Small intestine (tissue), 7 donors: ENCODE data around the gene TFF1. TPM values are rescaled to one million over a fixed set of nuclear protein-coding genes. Genes with fewer than 3 reads are reported as not detected.

ENCODE experiments used
- DNase-seq, 2 donors: peaks; one replicate each; pipeline versions ENCODE4 v3.0.0 to v3.0.0-alpha.2; 2013
- FAIRE-seq: peaks from 2 replicates; lab custom pipeline; 2012; peaks lifted over from hg19 to GRCh38; lab: Jason Lieb, UNC
- H3K27ac ChIP-seq, 3 donors: one replicate each; pipeline ENCODE4 v1.5.1; 2013; ENCODE audit warnings: low read length in 2 of 3, mild to moderate bottlenecking in 2 of 3, control low read depth in 1 of 3, inconsistent platforms in 1 of 3, low read depth in 1 of 3, moderate library complexity in 1 of 3
- H3K27me3 ChIP-seq, 3 donors: one replicate each; pipeline ENCODE4 v1.6.1; 2013; ENCODE audit warnings: low read length in 3 of 3, inconsistent platforms in 1 of 3; ENCODE audit not compliant: control insufficient read depth in 3 of 3, insufficient read depth in 3 of 3
- H3K36me3 ChIP-seq, 3 donors: one replicate each; pipeline ENCODE4 v1.6.1; 2013; ENCODE audit warnings: low read length in 3 of 3, inconsistent platforms in 1 of 3, low read depth in 1 of 3, mild to moderate bottlenecking in 1 of 3, moderate library complexity in 1 of 3; ENCODE audit not compliant: control insufficient read depth in 3 of 3, insufficient read depth in 2 of 3
- H3K4me1 ChIP-seq, 3 donors: one replicate each; pipeline ENCODE4 v1.6.1; 2013; ENCODE audit warnings: low read length in 2 of 3, inconsistent platforms in 1 of 3, low read depth in 1 of 3, mild to moderate bottlenecking in 1 of 3, moderate library complexity in 1 of 3; ENCODE audit not compliant: control insufficient read depth in 3 of 3, insufficient read depth in 2 of 3
- H3K4me3 ChIP-seq, 3 donors: one replicate each; pipeline ENCODE4 v1.5.1; 2013; ENCODE audit warnings: low read length in 3 of 3, control low read depth in 1 of 3, inconsistent platforms in 1 of 3, low read depth in 1 of 3, mild to moderate bottlenecking in 1 of 3, moderate library complexity in 1 of 3
- H3K9me3 ChIP-seq, 2 donors: one replicate each; pipeline ENCODE4 v1.6.1; 2013; ENCODE audit warnings: low read depth in 1 of 2, low read length in 1 of 2; ENCODE audit not compliant: control insufficient read depth in 2 of 2, insufficient read depth in 1 of 2
- WGBS, 3 donors: extraction: QIAGEN DNeasy Blood & Tissue Kit; methylation state at CpG; one replicate each; pipeline ENCODE4 v1.1.7; 2013; 5-methylcytosine and 5-hydroxymethylcytosine counted together
- polyA plus RNA-seq, 4 donors: library from polyadenylated mRNA; stranded (reverse) in 3 of 4; unstranded in 1 of 4; fragments of 200-250 nt in 3 of 4; fragments of 120-200 nt in 1 of 4; gene quantifications; one replicate each; pipeline versions ENCODE4 v1.2.1 to v1.2.3, GENCODE V29; 2013
- donor health status: healthy with polysubstance abuse.
- donor health status: control.
- donor health status: control.
- donor health status: Bipolar disorder and iron deficiency.
- donor health status: healthy.

TFF1 gene
- polyA plus RNA-seq, 4 donors = 14.5 to 187 (median 137) TPM

- no peaks in the 10 kb centered on the region for H3K27me3 ChIP-seq
- no peak overlapping the region for H3K27ac ChIP-seq
- FAIRE-seq (no peak), DNase-seq (no peak)
- 89 to 93% (median 89%) methylated on average over 29 to 30 of the region's 30 CpGs for WGBS, 3 donors
- no peaks in the 10 kb centered on the region for H3K36me3 ChIP-seq
- peaks cover 0 to 7% (median 0%) of the 10 kb centered on the region in 3 donors for H3K4me1 ChIP-seq
- no peaks in the 10 kb centered on the region for H3K9me3 ChIP-seq
- H3K4me3 ChIP-seq = no peak overlapping the region
Measured at GRCh38 chr21:42347601-42348327, 18.6 kb downstream of the TFF1 start.

- H3K4me1 ChIP-seq = peaks cover 0 to 7% (median 0%) of the 10 kb centered on the region in 3 donors
- H3K27me3 ChIP-seq = no peaks in the 10 kb centered on the region
- H3K9me3 ChIP-seq = no peaks in the 10 kb centered on the region
- H3K4me3 ChIP-seq = no peak overlapping the region
- DNase-seq = no peak
- no peaks in the 10 kb centered on the region for H3K36me3 ChIP-seq
- H3K27ac ChIP-seq = no peak overlapping the region
- WGBS, 3 donors = 89 to 92% (median 90%) methylated on average over 30 of the region's 30 CpGs
- FAIRE-seq = no peak
Measured at GRCh38 chr21:42346866-42347600, 19.3 kb downstream of the TFF1 start.

- no peak overlapping the region for H3K4me3 ChIP-seq
- DNase-seq (no peak), FAIRE-seq (no peak)
- no peaks in the 10 kb centered on the region for H3K36me3 ChIP-seq
- WGBS, 3 donors = 91 to 92% (median 91%) methylated on average over 9 of the region's 9 CpGs
- H3K4me1 ChIP-seq = peaks cover 0 to 7% (median 0%) of the 10 kb centered on the region in 3 donors
- H3K9me3 ChIP-seq = no peaks in the 10 kb centered on the region
- no peak overlapping the region for H3K27ac ChIP-seq
- no peaks in the 10 kb centered on the region for H3K27me3 ChIP-seq
Measured at GRCh38 chr21:42346441-42346840, 19.9 kb downstream of the TFF1 start.

GRCh38 chr21:42344631-42345030 lies 21.7 kb downstream of the TFF1 start:
- Histone ChIP-seq H3K36me3 (no peaks in the 10 kb centered on the region), H3K4me3 (no peak overlapping the region), H3K27ac (no peak overlapping the region), H3K4me1 (no peaks in the 10 kb centered on the region), H3K27me3 (no peaks in the 10 kb centered on the region), H3K9me3 (no peaks in the 10 kb centered on the region)
- DNase-seq = no peak
- no peak for FAIRE-seq
- 70 to 86% (median 83%) methylated on average over 4 of the region's 4 CpGs for WGBS, 3 donors

GRCh38 chr21:42343963-42344510 lies 22.3 kb downstream of the TFF1 start:
- no peaks in the 10 kb centered on the region for H3K9me3 ChIP-seq
- no peaks in the 10 kb centered on the region for H3K36me3 ChIP-seq
- H3K4me1 ChIP-seq = no peaks in the 10 kb centered on the region
- H3K27ac ChIP-seq = no peak overlapping the region
- no peak for DNase-seq
- H3K27me3 ChIP-seq = no peaks in the 10 kb centered on the region
- WGBS, 3 donors = 89 to 93% (median 89%) methylated on average over 11 of the region's 11 CpGs
- no peak overlapping the region for H3K4me3 ChIP-seq
- no peak for FAIRE-seq

- Histone ChIP-seq H3K27ac (no peak overlapping the region), H3K27me3 (no peaks in the 10 kb centered on the region), H3K4me3 (no peak overlapping the region), H3K4me1 (peaks cover 0 to under 1% (median 0%) of the 10 kb centered on the region in 3 donors), H3K9me3 (no peaks in the 10 kb centered on the region), H3K36me3 (no peaks in the 10 kb centered on the region)
- no peak for FAIRE-seq
- WGBS, 3 donors = 86 to 93% (median 93%) methylated on average over 6 of the region's 6 CpGs
- no peak for DNase-seq
Measured at GRCh38 chr21:42343556-42343955, 22.8 kb downstream of the TFF1 start.

GRCh38 chr21:42343101-42343500 lies 23.2 kb downstream of the TFF1 start:
- no peak overlapping the region for H3K4me3 ChIP-seq
- H3K9me3 ChIP-seq = no peaks in the 10 kb centered on the region
- H3K36me3 ChIP-seq = no peaks in the 10 kb centered on the region
- no peak for DNase-seq
- peaks cover 0 to 5% (median 0%) of the 10 kb centered on the region in 3 donors for H3K4me1 ChIP-seq
- no peaks in the 10 kb centered on the region for H3K27me3 ChIP-seq
- no peak for FAIRE-seq
- 80 to 90% (median 86%) methylated on average over 10 of the region's 10 CpGs for WGBS, 3 donors
- no peak overlapping the region for H3K27ac ChIP-seq

GRCh38 chr21:42341776-42342542 lies 24.4 kb downstream of the TFF1 start:
- no peak overlapping the region for H3K27ac ChIP-seq
- no peaks in the 10 kb centered on the region for H3K36me3 ChIP-seq
- H3K4me3 ChIP-seq = no peak overlapping the region
- no peaks in the 10 kb centered on the region for H3K27me3 ChIP-seq
- FAIRE-seq (no peak), DNase-seq (no peak)
- no peaks in the 10 kb centered on the region for H3K9me3 ChIP-seq
- 93 to 94% (median 94%) methylated on average over 15 of the region's 15 CpGs for WGBS, 3 donors
- H3K4me1 ChIP-seq = peaks cover 0 to 8% (median 0%) of the 10 kb centered on the region in 3 donors
